ENCODE data around the gene CMIP.

CMIP gene

DNA sequence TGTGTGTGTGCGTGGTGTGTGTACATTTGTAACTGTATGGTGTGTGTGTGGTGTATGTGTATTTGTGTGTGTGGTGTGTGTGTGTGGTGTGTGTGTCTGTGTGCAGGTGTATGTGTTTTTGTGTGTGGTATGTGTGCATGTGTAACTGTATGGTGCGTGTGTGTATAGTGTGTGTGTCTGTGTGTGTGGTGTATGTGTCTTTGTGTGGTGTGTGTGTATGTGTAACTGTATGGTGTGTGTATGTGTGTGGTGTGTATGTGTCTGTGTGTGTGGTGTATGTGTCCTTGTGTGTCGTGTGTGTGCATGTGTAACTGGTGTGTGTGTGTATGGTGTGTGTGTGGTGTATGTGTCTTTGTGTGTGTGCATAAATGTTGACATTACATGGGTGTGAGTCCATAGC lies 170.8 kb downstream of the CMIP start:
- Histone ChIP-seq H3K9me3 (ENCODE audit: insufficient read depth, low read length) (no peaks in the 10 kb centered on the region), H3F3A (ENCODE audit: insufficient read depth) (no peaks in the 10 kb centered on the region), H3K9ac (ENCODE audit: low read length) (no peak overlapping the region), H3K27ac (ENCODE audit: low read depth, low read length) (no peak overlapping the region), H3K4me3 (ENCODE audit: insufficient read depth, low read length, poor library complexity, severe bottlenecking) (no peak overlapping the region), H3K79me2 (ENCODE audit: insufficient read depth, low read length) (no peaks in the 10 kb centered on the region), H3K9me2 (replicated peaks; ENCODE audit: insufficient read depth, low read length) (no peaks in the 10 kb centered on the region), H3K36me3 (ENCODE audit: low read length) (no peaks in the 10 kb centered on the region), H3K27me3 (ENCODE audit: low read length) (no peaks in the 10 kb centered on the region), H3K4me2 (ENCODE audit: low read depth, low read length, poor library complexity, severe bottlenecking) (no peak overlapping the region), H2AFZ (ENCODE audit: low read depth, low read length, severe bottlenecking) (no peak overlapping the region), H4K20me1 (ENCODE audit: low read depth, low read length) (no peaks in the 10 kb centered on the region; the same call in 1 of the 2 replicates)
- TF ChIP-seq CTCF (IDR thresholded peaks at IDR 0.05; ENCODE audit: insufficient read depth, low read length, poor library complexity, severe bottlenecking) (no peak), EZH2phosphoT487 (conservative IDR thresholded peaks at IDR 0.05; ENCODE audit: low read length) (no peak)

GRCh38 chr16:81615833-81616232 lies 171.2 kb downstream of the CMIP start:
- no peak overlapping the region for H3K4me3 ChIP-seq (ENCODE audit: insufficient read depth, low read length, poor library complexity, severe bottlenecking)
- H4K20me1 ChIP-seq (ENCODE audit: low read depth, low read length), result no peaks in the 10 kb centered on the region; the same call in 1 of the 2 replicates
- peak overlapping the region; percentile 42 for H3K4me2 ChIP-seq (ENCODE audit: low read depth, low read length, poor library complexity, severe bottlenecking)

DNA sequence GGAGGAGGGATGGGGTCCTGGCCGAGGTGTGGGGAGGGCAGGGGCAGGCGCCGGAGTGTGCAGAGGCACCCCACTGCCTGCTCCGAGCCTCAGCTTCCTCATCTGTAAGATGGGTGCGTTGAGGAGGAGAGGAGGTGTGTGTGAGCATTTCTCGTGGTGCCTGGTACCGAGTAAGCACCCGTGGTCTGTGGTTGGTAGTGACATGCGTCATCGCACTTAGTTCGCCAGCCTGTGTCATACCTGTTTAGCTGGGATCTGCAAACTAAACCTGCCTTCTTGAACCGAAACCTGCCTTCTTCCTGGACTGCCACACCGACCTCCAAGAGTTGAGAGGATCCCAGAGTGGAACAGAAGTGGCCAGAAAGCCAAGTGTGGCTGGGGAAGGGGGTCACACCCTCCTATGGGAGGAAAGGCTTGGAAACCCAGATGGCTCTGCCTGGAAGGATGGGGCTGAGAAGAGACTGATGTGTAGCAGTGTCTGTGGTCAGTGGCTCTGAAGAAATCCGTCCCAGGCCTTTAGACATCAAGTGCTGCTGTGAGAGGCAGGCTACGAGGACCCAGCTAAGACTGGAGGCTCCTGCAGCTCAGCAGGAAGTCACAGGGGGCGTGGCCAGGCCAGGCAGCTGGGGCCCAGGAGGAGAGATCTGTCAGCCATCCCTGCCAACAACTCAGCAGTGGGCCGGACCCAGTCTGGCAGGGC lies 171.9 kb downstream of the CMIP start:
- no peaks in the 10 kb centered on the region for H3K36me3 ChIP-seq (ENCODE audit: low read length)
- peak overlapping the region; percentile 66 for H3K27ac ChIP-seq (ENCODE audit: low read depth, low read length)

More at GRCh38 chr16:81615833-81616232, 171.2 kb downstream of the CMIP start:
- Histone ChIP-seq H3K9me3 (ENCODE audit: insufficient read depth, low read length) (no peaks in the 10 kb centered on the region), H3F3A (ENCODE audit: insufficient read depth) (no peaks in the 10 kb centered on the region), H3K27me3 (ENCODE audit: low read length) (no peaks in the 10 kb centered on the region), H3K79me2 (ENCODE audit: insufficient read depth, low read length) (no peaks in the 10 kb centered on the region), H3K9ac (ENCODE audit: low read length) (no peak overlapping the region), H3K36me3 (ENCODE audit: low read length) (no peaks in the 10 kb centered on the region), H3K27ac (ENCODE audit: low read depth, low read length) (peak overlapping the region; percentile 66; the same call in 1 of the 2 replicates), H3K9me2 (replicated peaks; ENCODE audit: insufficient read depth, low read length) (no peaks in the 10 kb centered on the region), H2AFZ (ENCODE audit: low read depth, low read length, severe bottlenecking) (no peak overlapping the region)
- TF ChIP-seq CTCF (IDR thresholded peaks at IDR 0.05; ENCODE audit: insufficient read depth, low read length, poor library complexity, severe bottlenecking) (no peak), EZH2phosphoT487 (conservative IDR thresholded peaks at IDR 0.05; ENCODE audit: low read length) (no peak)

More for the DNA sequence above, 171.9 kb downstream of the CMIP start:
- no peak overlapping the region for H2AFZ ChIP-seq (ENCODE audit: low read depth, low read length, severe bottlenecking)
- H3K4me3 ChIP-seq (ENCODE audit: insufficient read depth, low read length, poor library complexity, severe bottlenecking), result no peak overlapping the region
- peak overlapping the region; percentile 38 for H3K9ac ChIP-seq (ENCODE audit: low read length)
- peak overlapping the region; percentile 42 for H3K4me2 ChIP-seq (ENCODE audit: low read depth, low read length, poor library complexity, severe bottlenecking)
- no peaks in the 10 kb centered on the region for H3K27me3 ChIP-seq (ENCODE audit: low read length)
- no peaks in the 10 kb centered on the region for H3K79me2 ChIP-seq (ENCODE audit: insufficient read depth, low read length)
- H3K9me2 ChIP-seq (replicated peaks; ENCODE audit: insufficient read depth, low read length), result no peaks in the 10 kb centered on the region
- TF ChIP-seq EZH2phosphoT487 (conservative IDR thresholded peaks at IDR 0.05; ENCODE audit: low read length), result no peak
- no peak for TF ChIP-seq CTCF (IDR thresholded peaks at IDR 0.05; ENCODE audit: insufficient read depth, low read length, poor library complexity, severe bottlenecking)
- H3K9me3 ChIP-seq (ENCODE audit: insufficient read depth, low read length), result no peaks in the 10 kb centered on the region
- no peaks in the 10 kb centered on the region; the same call in 1 of the 2 replicates for H4K20me1 ChIP-seq (ENCODE audit: low read depth, low read length)
- H3F3A ChIP-seq (ENCODE audit: insufficient read depth), result no peaks in the 10 kb centered on the region
